M059J (cell line): ENCODE data around the gene PGRMC1. TPM values are rescaled to one million over a fixed set of nuclear protein-coding genes. Genes with fewer than 3 reads are reported as not detected.
"Not testable (repeated sequence)": the region's sequence is repeated elsewhere in the genome, so short reads cannot be mapped to it uniquely, and the experiment has no call there.

Experiments
- DNase-seq: peaks from one replicate; pipeline ENCODE4 v3.0.0-alpha.2; 2012; ENCODE audit warnings: low read depth
- total RNA-seq: library from RNA; depleted of rRNA; stranded (reverse); fragments of >200 nt; shearing (Covaris generic); gene quantifications from 2 replicates; pipeline ENCODE4 v1.2.3, GENCODE V29; 2014

Gene PGRMC1
- total RNA-seq, 1 experiment from 2014 or later: 702 TPM

DNA sequence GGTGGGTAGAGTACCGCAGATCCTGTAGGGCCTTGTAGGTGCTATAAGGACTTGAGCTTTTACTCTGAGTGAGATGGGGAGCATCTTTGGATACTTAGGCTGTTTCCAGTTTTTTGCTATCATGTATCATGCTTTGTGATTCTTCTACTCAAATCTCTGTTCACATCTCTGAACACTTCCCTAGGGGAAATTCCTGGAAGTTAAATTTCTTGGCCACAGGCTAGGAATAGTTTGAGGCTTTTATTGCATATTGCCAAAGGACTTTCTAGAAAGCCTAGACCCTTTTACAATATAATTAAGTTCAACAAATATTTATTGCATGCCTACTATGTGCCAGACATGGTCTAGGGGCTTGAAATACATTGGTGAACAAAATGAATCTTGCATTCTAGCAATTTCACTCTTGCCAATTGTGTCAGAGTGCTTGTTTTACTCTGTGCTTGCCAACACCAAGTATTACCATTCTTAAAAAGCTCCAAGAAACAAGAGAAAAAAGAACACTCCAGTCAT, 4.1 kb upstream of the PGRMC1 start:
- no peak for DNase-seq

GRCh38 chrX:119235051-119235511, 1.0 kb upstream of the PGRMC1 start:
- DNase-seq: peak; percentile 8

GRCh38 chrX:119236623-119237561, 807 bp downstream of the PGRMC1 start:
- peak; percentile 65 for DNase-seq

DNA sequence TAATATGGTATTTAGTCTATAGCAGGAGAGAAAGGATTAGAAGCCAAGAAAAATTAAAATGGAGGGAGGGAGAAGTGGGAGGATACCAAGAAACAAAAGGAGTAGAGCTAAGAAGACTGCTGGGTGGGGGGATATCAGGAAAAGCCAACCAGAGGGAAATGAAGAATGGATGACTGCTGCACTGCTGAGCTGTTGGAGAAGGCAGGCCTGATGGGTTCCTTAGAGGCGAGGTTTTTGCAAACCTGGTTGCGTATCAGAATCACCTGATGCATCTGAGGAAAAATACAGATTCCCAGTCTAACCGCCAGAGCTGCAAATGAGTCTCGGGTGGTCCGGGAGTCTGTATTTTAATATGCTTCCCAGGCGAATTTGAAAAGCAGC, 1.5 kb downstream of the PGRMC1 start:
- no peak for DNase-seq

DNA sequence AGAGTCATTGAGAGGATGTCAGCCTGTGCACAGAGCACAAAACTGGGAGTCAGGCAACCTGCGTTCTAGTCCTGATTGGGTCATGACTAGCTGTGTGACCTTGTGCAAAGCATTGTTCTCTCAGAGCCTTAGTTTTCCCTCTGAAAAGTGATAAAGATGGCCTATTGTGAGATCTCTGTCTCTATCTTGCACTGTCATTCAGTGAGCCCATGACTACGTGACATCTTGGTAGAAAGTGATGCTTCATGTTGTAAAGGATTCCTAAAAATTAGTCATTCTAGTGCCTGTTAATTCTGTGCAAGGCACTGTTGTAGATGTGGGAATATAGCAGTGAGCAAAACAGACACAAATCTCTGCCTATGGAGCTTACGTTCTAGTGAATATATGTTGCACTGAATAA, 2.5 kb downstream of the PGRMC1 start:
- DNase-seq: peak; percentile 66

DNA sequence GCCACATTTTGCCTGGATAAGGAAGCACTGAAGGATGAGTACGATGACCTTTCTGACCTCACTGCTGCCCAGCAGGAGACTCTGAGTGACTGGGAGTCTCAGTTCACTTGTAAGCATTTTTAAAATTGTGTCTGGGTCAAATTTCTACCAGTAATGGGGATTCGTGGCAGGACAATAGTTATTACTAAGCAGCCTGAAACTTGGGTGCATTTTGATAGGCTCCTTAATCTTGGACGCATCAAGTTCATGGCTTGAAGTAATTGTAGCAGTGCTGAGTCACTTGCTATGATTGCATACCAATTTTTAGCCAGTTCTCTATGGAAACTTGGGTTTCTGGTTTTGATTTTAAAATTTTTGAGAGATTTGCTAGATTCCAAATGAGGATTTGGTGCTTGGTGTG, 4.3 kb downstream of the PGRMC1 start:
- peak; percentile 92 for DNase-seq

- DNase-seq: no peak
Measured at GRCh38 chrX:119247702-119248101, 11.6 kb downstream of the PGRMC1 start.

GRCh38 chrX:119249891-119250290, 13.8 kb downstream of the PGRMC1 start:
- peak; percentile 68 for DNase-seq

- DNase-seq: no peak
Measured at GRCh38 chrX:119251386-119251785, 15.3 kb downstream of the PGRMC1 start.

GRCh38 chrX:119252716-119253115, 16.6 kb downstream of the PGRMC1 start:
- DNase-seq: no peak

DNA sequence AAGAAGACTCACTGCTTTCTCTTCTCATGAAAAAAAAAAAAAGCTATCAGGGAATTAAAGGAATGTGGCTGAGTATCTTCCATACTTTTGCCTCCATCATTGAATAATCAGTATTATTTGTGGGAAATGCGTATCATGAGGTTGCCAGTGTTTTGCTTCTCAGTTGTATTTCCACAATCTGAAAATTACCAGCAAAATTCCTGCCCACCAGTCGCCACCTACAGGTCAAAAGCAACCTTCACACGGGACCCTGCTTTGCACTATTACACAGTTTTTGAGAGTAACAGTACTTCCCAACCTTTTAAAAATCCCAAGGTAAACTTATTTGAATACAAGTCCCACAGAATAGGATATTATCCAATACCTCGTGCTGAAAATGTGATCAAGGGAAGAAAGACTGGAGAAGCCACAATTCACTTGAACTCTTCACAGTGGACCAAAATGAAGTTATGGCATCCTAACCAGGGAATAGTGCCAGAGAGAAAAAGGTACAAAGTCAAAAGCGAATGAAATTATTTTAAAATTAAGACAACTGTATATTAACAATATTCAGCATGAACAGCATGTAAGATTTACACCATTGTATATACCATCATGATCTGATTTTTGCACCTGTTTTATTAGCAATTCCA, 30.4 kb downstream of the PGRMC1 start:
- peak; percentile 32 for DNase-seq

- not testable (repeated sequence) for DNase-seq
Measured at GRCh38 chrX:119267115-119267514, 31.0 kb downstream of the PGRMC1 start.

- no peak for DNase-seq
Measured at GRCh38 chrX:119272882-119273419, 36.9 kb downstream of the PGRMC1 start.

DNA sequence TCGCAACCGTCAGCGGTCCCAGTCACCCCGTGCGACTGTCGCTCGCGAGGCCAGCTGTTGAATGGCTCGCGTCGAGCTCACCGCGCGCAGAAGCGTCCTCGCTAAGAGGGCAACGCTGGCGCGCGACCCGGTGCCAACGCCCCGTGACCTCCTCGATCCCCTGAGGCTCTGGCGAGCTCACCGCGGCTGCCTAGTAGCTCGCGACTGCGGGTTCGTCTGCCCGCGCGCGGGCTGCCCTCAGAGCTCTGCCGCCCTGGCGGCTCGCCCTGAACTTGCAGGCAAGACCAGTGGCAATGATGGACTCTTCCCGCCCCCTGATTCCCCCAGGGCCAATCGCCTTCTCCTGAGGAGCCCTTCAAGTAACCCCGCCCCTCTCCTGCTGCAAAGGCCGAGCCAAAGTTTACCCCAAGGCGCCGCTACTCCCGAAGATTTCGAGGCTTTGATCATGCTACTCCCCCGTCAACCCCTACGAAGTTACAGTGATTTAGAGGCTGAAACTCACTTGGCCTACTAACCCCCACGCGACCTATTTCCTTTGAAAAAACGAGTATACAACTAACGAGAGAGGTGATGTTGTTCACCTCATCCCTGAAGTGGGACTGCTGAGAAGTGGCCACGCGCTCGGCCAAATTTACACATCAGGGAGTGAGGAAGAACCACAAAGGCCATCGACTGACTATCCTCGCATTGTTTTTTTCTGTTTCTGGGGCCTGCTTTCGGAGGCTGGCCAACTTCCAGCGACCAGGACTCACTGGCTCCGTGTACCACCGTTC, 37.5 kb downstream of the PGRMC1 start:
- no peak for DNase-seq

GRCh38 chrX:119282347-119282746, 46.3 kb downstream of the PGRMC1 start:
- not testable (repeated sequence) for DNase-seq

DNA sequence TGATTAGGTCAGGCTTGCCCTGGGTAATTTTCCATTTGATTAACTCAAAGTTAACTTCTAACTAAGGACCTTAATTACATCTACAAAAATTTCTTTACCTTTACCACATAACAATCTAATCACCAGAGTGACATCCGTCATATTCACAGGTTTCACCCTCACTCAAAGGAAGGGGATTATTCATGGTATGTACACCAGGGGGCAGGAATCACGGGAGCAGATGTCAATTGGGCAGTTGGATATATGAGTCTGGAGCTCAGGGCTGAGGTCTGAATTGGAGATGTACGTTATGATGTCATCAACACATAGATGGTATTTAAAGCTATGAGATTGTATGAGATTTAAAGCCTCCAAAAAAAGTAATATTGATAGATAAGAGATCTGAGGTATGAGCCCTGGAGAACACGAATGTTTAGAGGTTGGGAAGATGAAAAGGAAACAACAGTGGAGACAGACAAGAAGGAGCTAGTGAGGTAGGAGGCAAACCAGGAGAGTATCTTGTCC, 52.9 kb downstream of the PGRMC1 start:
- no peak for DNase-seq

DNA sequence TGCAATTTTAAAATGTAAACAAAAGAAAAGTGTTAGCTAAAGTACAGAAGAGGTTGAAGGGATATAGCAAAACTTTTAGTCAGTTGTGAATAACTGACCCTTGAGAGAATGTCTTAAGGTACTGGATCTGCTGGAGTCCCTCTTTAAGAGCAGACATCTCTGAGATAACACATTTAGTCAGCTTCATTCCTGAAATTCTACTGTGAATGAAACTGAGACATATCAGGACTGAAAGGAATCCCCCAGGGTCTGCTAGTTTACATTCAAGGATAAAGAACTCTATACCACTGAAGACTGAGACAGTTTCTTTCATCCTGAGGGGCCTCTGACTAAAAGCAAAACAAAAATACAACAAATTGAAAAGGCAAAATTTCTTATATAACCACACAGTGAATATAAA, 54.4 kb downstream of the PGRMC1 start:
- no peak for DNase-seq

- not testable (repeated sequence) for DNase-seq
Measured at GRCh38 chrX:119291246-119291645, 55.2 kb downstream of the PGRMC1 start.

GRCh38 chrX:119292445-119292844, 56.4 kb downstream of the PGRMC1 start:
- DNase-seq: peak; percentile 36
